HepG2 (cell line): Measurements from ENCODE around the gene OR10G2.

Experiments
- CEBPG ChIP-seq: IDR thresholded peaks from 2 replicates; pipeline ENCODE4 v1.6.1; 2016
- CTCF ChIP-seq: sonication (generic); formaldehyde crosslinking; IDR thresholded peaks from 2 replicates; pipeline ENCODE4 v1.5.0; 2020; ENCODE audit warnings: mild to moderate bottlenecking, missing genetic modification reagents, moderate library complexity
- EZH2 ChIP-seq: conservative IDR thresholded peaks from 2 replicates; pipeline ENCODE4 v1.6.1; 2012; ENCODE audit warnings: mild to moderate bottlenecking, low read depth, low read length, moderate library complexity
- MAFF ChIP-seq: IDR thresholded peaks from 2 replicates; pipeline ENCODE4 v1.6.1; 2011; ENCODE audit warnings: low read depth, low read length, improper control_type of control experiment
- MED1 ChIP-seq: sonication (generic); formaldehyde crosslinking; IDR thresholded peaks from 2 replicates; pipeline ENCODE4 v1.4.0; 2020; ENCODE audit warnings: missing genetic modification reagents
- RBM22 ChIP-seq: fragments of 200-400 bp; formaldehyde crosslinking; optimal IDR thresholded peaks from 2 replicates; pipeline ENCODE3; 2017; ENCODE audit warnings: mild to moderate bottlenecking, low read length, moderate library complexity
- SMC3 ChIP-seq: IDR thresholded peaks from 2 replicates; pipeline ENCODE4 v1.6.1; 2011; ENCODE audit warnings: low read length, improper control_type of control experiment
- TBL1XR1 ChIP-seq: fragments of 150-350 bp; IDR thresholded peaks from 2 replicates; pipeline ENCODE4 v1.6.1; 2014; ENCODE audit warnings: borderline replicate concordance, low read length; ENCODE audit not compliant: partially characterized antibody
- U2AF2 ChIP-seq: fragments of 200-400 bp; formaldehyde crosslinking; IDR thresholded peaks from 2 replicates; pipeline ENCODE4 v1.6.1; 2017; ENCODE audit warnings: low read depth, mild to moderate bottlenecking, low read length
- YEATS2 ChIP-seq: sonication (generic); formaldehyde crosslinking; IDR thresholded peaks from 2 replicates; pipeline ENCODE4 v1.4.0; 2020; ENCODE audit warnings: missing genetic modification reagents, borderline replicate concordance
- ZNF468 ChIP-seq: sonication (generic); formaldehyde crosslinking; IDR thresholded peaks from 2 replicates; pipeline ENCODE4 v1.8.0; 2022; ENCODE audit warnings: mild to moderate bottlenecking, moderate library complexity, missing genetic modification reagents
- ZNF670 ChIP-seq: sonication (generic); formaldehyde crosslinking; IDR thresholded peaks from 2 replicates; pipeline ENCODE4 v1.8.0; 2022; ENCODE audit warnings: mild to moderate bottlenecking, missing genetic modification reagents, borderline replicate concordance
- ZNF713 ChIP-seq: sonication (generic); formaldehyde crosslinking; IDR thresholded peaks from 2 replicates; pipeline ENCODE4 v1.4.0; 2020; ENCODE audit warnings: mild to moderate bottlenecking, missing genetic modification reagents
- ZNF800 ChIP-seq: sonication (generic); formaldehyde crosslinking; IDR thresholded peaks from 2 replicates; pipeline ENCODE4 v1.4.0; 2020; ENCODE audit warnings: missing genetic modification reagents

GRCh38 chr14:21680072-21680471, 45.3 kb upstream of the OR10G2 start:
- TF ChIP-seq MAFF = no peak
- TF ChIP-seq TBL1XR1 = no peak
- TF ChIP-seq CTCF (CRISPR knock-in tag) = no peak
- TF ChIP-seq RBM22 = no peak
- no peak for TF ChIP-seq CEBPG (CRISPR knock-in tag)
- TF ChIP-seq ZNF800 (CRISPR knock-in tag) = no peak
- no peak for TF ChIP-seq U2AF2
- no peak for TF ChIP-seq SMC3
- TF ChIP-seq YEATS2 (CRISPR knock-in tag) = no peak
- no peak for TF ChIP-seq MED1
- TF ChIP-seq ZNF468 (CRISPR knock-in tag) = no peak
- TF ChIP-seq ZNF670 (CRISPR knock-in tag) = no peak
- no peak for TF ChIP-seq ZNF713 (CRISPR knock-in tag)
- TF ChIP-seq EZH2 = no peak
